ENCODE results near the gene SCAPER.
"Not testable (repeated sequence)": the region's sequence is repeated elsewhere in the genome, so short reads cannot be mapped to it uniquely, and the experiment has no call there.

The SCAPER gene

GRCh38 chr15:76483018-76483417 is 422.1 kb downstream of the SCAPER start:
- DNase-seq (ENCODE audit: low spot score): no peak

GRCh38 chr15:76480267-76480666 is 424.9 kb downstream of the SCAPER start:
- DNase-seq (ENCODE audit: low spot score): no peak

GRCh38 chr15:76470691-76471090 is 434.4 kb downstream of the SCAPER start:
- no peak for DNase-seq (ENCODE audit: low spot score)

GRCh38 chr15:76468722-76469121 is 436.4 kb downstream of the SCAPER start:
- DNase-seq (ENCODE audit: low spot score): no peak

GRCh38 chr15:76467136-76467535 is 438.0 kb downstream of the SCAPER start:
- DNase-seq (ENCODE audit: low spot score): no peak

GRCh38 chr15:76465728-76466127 is 439.4 kb downstream of the SCAPER start:
- no peak for DNase-seq (ENCODE audit: low spot score)

- no peak for DNase-seq (ENCODE audit: low spot score)
Measured at GRCh38 chr15:76464247-76464646, 440.9 kb downstream of the SCAPER start.

- DNase-seq (ENCODE audit: low spot score): no peak
Measured at GRCh38 chr15:76460871-76461270, 444.3 kb downstream of the SCAPER start.

- DNase-seq (ENCODE audit: low spot score): no peak
Measured at GRCh38 chr15:76460347-76460746, 444.8 kb downstream of the SCAPER start.

GRCh38 chr15:76451540-76451939 is 453.6 kb downstream of the SCAPER start:
- DNase-seq (ENCODE audit: low spot score): no peak

- no peak for DNase-seq (ENCODE audit: low spot score)
Measured at GRCh38 chr15:76449455-76449854, 455.7 kb downstream of the SCAPER start.

- DNase-seq (ENCODE audit: low spot score): no peak
Measured at GRCh38 chr15:76448755-76449154, 456.4 kb downstream of the SCAPER start.

- DNase-seq (ENCODE audit: low spot score): no peak
Measured at GRCh38 chr15:76447728-76448441, 457.3 kb downstream of the SCAPER start.

- no peak for DNase-seq (ENCODE audit: low spot score)
Measured at GRCh38 chr15:76440441-76440840, 464.7 kb downstream of the SCAPER start.

GRCh38 chr15:76439542-76439941 is 465.6 kb downstream of the SCAPER start:
- no peak for DNase-seq (ENCODE audit: low spot score)

- DNase-seq (ENCODE audit: low spot score): no peak
Measured at GRCh38 chr15:76433798-76434400, 471.2 kb downstream of the SCAPER start.

GRCh38 chr15:76433036-76433435 is 472.1 kb downstream of the SCAPER start:
- DNase-seq (ENCODE audit: low spot score): not testable (repeated sequence)

GRCh38 chr15:76432604-76433003 is 472.5 kb downstream of the SCAPER start:
- DNase-seq (ENCODE audit: low spot score): no peak

- no peak for DNase-seq (ENCODE audit: low spot score)
Measured at GRCh38 chr15:76431971-76432370, 473.2 kb downstream of the SCAPER start.

- DNase-seq (ENCODE audit: low spot score): not testable (repeated sequence)
Measured at GRCh38 chr15:76430711-76431110, 474.4 kb downstream of the SCAPER start.

GRCh38 chr15:76429661-76430060 is 475.5 kb downstream of the SCAPER start:
- DNase-seq (ENCODE audit: low spot score): no peak

- no peak for DNase-seq (ENCODE audit: low spot score)
Measured at GRCh38 chr15:76426941-76427340, 478.2 kb downstream of the SCAPER start.

GRCh38 chr15:76418352-76419140 is 486.6 kb downstream of the SCAPER start:
- DNase-seq (ENCODE audit: low spot score): no peak
